HL-60 (cell line): ENCODE results near the gene SH3D19.

Source experiments
- DNase-seq, 2 experiments: peaks; one replicate each; pipeline ENCODE4 v3.0.0-alpha.2; 2010 to 2020; ENCODE audit warnings: low read depth in 1 of 2, low spot score in 1 of 2
- H3K27ac ChIP-seq: fragments of 250-450 bp; sonication (Bioruptor Pico); replicated peaks from 2 replicates; pipeline ENCODE4 v1.5.1; 2020; ENCODE audit warnings: mild to moderate bottlenecking, moderate library complexity
- H3K27me3 ChIP-seq: fragments of 250-450 bp; sonication (Bioruptor Pico); 2 replicates; pipeline ENCODE4 v1.5.1; 2021; ENCODE audit warnings: mild to moderate bottlenecking, moderate library complexity; ENCODE audit not compliant: insufficient read depth, poor library complexity, severe bottlenecking
- H3K4me3 ChIP-seq: replicated peaks from 2 replicates; pipeline ENCODE4 v1.5.1; 2011; ENCODE audit warnings: mild to moderate bottlenecking, control low read depth, low read length; ENCODE audit not compliant: insufficient read depth
- CTCF ChIP-seq: IDR thresholded peaks from one replicate; pipeline ENCODE4 v1.5.1; 2011; ENCODE audit warnings: low read length, control low read depth, inconsistent platforms; ENCODE audit not compliant: insufficient read depth
- GABPA ChIP-seq: IDR thresholded peaks from 2 replicates; pipeline ENCODE4 v1.6.1; 2012; ENCODE audit warnings: low read depth
- POLR2AphosphoS5 ChIP-seq: IDR thresholded peaks from 2 replicates; pipeline ENCODE4 v1.6.1; 2012; ENCODE audit warnings: low read depth
- REST ChIP-seq: IDR thresholded peaks from 2 replicates; pipeline ENCODE4 v1.6.1; 2012; ENCODE audit warnings: low read depth; ENCODE audit not compliant: insufficient replicate concordance
- SPI1 ChIP-seq: IDR thresholded peaks from 2 replicates; pipeline ENCODE4 v1.6.1; 2012; ENCODE audit warnings: low read depth, mild to moderate bottlenecking, borderline replicate concordance

SH3D19 gene

GRCh38 chr4:151206241-151207005, 119.0 kb downstream of the SH3D19 start:
- H3K27me3 ChIP-seq: no peaks in the 10 kb centered on the region
- H3K4me3 ChIP-seq: no peak overlapping the region
- no peak overlapping the region for H3K27ac ChIP-seq
- no peak for TF ChIP-seq CTCF
- TF ChIP-seq POLR2AphosphoS5: no peak
- no peak for TF ChIP-seq GABPA
- no peak for TF ChIP-seq SPI1
- no peak for TF ChIP-seq REST
- no peak for DNase-seq

DNA sequence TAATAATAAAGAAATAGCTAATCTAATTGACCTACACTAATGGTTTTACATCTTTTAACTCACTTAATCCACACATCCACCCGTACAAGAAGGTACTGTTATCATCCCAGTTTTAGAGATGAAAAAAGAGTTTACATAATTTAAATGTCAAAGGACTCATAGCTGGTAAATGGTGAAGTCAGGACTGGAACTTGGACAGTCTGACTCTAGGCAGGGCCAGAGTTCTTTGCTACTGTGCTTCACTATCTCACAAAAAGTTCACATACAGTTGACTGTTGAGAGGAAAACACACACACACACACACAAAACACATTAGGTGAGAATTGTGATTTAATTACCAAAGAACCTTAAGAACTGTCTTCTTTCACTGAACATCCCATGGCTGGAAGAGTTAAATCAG, 119.7 kb downstream of the SH3D19 start:
- no peak for DNase-seq
- no peak overlapping the region for H3K27ac ChIP-seq
- TF ChIP-seq SPI1 (no peak), REST (no peak), CTCF (no peak), GABPA (no peak), POLR2AphosphoS5 (no peak)
- H3K4me3 ChIP-seq: no peak overlapping the region
- no peaks in the 10 kb centered on the region for H3K27me3 ChIP-seq

DNA sequence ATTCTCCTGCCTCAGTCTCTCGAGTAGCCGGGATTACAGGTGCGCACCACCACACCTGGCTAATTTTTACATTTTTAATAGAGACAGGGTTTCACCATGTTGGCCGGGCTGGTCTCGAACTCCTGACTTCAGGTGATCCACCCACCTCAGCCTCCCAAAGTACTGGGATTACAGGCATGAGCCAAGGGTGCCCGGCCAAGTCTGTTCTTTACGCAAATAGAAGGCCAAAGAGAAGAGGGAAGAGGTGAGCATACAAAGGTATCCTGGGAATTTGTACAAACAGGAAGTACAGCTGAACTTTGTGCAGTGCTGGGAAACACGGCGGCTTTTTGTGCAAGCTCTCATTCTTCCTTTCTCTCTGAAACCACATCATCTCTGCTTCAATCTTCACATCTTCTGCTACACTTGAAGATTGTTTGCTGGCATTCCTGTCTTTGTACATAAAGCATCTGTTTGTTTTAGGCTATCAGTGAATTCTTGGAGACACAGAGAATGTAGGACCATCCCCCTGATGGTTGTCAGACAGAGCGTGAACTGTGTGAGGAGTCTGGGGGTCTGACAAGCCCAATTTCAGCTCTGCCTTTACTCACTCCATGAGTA, 120.4 kb downstream of the SH3D19 start:
- H3K27ac ChIP-seq: no peak overlapping the region
- no peak for DNase-seq
- no peak for TF ChIP-seq SPI1
- no peak for TF ChIP-seq CTCF
- no peak for TF ChIP-seq GABPA
- no peak for TF ChIP-seq REST
- no peak for TF ChIP-seq POLR2AphosphoS5
- no peak overlapping the region for H3K4me3 ChIP-seq
- no peaks in the 10 kb centered on the region for H3K27me3 ChIP-seq
